HG02610 (cell line): ENCODE data around the gene TIFAB.

Experiments
- ATAC-seq: cut with Tn5 transposase; IDR thresholded peaks from one replicate; pipeline ENCODE4 v1.9.1; 2021; ENCODE audit warnings: mild to moderate bottlenecking, moderate library complexity; ENCODE audit not compliant: unreplicated experiment

TIFAB gene

DNA sequence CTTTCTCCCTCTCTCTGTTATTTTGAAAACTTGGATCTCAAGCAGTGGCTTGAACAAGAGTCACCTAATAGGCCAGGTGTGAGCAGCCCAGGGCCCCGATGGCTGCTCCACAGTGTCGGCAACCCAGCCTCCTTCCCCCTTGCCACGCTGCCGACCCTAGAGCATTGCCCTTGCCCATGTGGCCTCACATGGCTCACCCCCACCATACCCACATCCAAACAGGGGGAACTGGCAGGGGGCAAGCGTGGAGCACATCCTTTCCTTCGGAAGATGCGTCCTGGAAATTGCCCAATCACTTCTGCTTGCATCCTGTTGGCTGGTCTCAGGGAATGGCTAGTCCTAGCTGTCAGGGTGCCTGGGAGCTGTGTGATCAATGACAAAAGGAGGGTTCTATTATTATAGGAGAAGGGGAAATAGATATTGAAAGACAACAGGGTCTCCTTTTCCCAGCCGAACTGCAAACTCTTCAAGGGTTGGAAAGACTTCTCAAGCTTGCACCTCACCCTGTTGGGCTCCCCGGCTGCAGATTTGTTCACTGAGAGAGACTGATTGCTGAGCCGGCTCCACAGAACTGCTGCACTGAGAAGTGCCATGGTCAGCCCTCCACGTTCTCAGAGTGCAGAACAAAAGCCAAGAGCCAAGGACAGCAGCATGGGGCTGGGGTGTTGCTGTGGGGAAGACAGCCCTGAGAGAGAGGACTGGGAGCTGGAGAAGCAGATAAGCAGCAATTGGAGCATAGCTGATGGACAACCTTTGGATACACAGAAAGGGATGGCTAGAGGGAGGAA lies 8.3 kb upstream of the TIFAB start:
- no peak for ATAC-seq

DNA sequence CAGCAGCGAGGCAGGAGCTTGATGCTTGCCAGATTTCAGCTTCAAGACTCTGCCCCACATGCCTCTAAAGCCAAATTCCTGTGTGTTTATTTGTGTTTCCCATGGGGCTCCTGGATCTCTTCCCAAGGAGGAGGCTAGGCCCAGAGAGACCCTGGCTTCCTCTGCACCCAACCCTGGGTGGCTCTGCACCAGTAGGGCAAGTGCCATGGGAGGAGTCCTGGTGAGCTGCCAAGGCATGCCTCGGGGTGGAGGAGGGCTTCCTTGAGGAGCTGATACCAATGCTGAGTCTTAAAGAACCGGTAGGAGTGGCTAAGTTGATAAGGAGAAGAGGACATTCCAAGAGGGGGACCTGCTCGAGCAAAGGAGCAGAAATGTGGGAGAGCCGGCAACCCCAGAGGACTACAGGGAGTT lies 6.8 kb upstream of the TIFAB start:
- no peak for ATAC-seq

DNA sequence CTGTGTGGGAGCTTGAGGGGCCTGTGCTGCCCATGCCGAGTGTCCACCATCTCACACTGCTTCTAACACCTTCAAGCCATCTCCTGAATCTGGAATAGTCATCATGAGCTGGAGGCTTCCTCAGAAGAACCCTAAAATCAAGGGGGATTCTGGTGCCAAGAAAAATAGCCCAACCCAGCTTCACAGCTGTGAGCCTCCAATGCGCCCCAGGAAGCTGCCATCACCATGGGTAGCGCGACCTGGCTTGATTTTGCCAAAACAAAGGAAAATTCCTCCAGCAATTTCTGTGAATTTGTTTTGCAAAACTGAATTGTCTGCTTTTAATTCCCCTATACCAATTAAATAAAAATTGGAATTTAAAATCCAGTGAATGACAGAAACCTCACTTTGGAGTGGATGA lies 6.2 kb upstream of the TIFAB start:
- no peak for ATAC-seq

DNA sequence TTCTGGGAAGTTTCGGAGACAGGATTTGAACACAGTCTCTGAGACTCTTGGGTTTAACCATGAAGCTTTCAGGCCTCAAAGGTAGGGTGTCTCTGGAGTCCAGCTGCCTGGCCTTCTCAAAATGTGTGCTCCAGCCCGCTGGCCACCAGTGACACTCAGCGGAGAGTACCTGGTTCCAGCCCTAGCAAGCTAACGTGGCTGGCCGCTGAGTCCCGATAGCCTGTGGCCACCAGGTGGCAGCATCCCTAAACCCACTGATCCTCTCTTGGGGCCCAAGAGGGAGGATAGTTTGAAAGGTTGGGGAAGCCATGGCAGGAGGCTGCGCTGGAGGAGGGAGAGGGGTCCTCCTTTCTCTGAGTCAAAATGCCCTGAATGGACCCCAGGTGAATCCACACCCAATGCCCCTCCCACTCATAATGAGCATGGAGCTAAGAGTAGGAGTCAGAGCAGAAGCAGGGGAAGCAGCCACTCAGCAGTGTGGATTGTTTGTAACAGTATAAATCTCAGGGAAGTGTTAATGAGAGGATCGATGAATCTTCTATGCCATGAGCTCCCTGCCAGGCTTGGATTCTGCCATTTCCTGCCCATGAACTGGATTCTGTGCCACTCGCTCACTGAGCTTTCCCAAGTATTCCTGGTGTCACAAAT lies 5.4 kb upstream of the TIFAB start:
- ATAC-seq, result peak; percentile 52

DNA sequence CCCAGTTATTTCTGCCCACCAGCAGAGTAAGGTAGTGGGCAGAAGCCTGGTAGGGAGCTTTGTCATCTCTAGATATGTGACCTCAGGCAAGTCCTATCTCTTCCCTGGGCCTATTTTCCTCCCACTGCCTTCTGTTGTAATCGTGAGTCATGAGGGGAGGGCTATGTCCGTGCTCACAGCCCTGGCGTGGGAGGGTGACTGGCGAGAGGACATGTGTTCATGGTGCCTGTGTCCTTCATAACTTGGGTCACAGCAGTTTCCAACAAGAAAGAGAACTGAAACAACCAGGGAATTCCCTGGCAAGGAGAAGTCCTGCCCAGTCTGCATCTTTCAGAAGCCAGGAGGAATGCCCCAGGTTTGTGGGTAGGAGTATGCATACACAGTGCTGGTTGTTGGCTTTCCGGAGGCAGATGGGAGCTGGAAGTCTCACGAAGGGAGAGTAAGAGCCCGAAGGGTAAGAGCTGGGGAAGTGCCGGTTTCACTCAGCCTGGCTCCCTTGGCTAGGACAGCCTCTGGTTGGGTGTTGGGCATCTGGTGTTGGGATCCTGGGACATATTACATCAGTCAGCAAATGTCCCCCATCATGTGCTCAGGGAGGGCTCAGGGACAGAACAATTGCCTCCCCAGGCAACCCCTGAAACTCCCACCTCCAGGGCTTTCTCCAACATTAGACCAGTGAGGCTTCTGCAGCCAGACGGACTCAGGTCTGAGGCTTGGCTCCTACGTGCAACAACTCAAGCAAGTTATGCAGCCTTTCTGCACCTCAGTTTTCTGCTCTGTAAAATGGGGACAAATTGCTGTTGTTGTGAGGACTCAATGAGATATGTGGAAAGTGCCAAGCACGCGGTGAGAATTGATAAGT lies 4.3 kb upstream of the TIFAB start:
- ATAC-seq, result peak; percentile 80

DNA sequence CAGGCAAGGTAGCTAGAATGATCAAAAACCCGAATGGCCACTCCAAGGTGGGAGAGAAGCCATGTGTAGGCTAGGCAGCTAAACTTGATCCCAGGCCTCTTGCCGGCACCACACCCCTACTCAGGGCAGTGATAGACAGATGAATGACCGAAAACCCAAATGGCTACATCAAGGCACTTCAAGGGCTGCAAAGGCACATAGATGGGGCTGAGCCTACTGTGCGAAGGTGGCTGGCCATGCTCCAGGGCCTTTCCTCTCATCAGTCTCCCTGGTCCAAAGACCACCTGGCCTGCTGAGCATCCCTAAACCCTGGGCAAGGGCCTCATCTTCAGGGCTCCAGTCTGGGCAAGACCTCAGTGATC lies 3.7 kb upstream of the TIFAB start:
- ATAC-seq, result no peak

DNA sequence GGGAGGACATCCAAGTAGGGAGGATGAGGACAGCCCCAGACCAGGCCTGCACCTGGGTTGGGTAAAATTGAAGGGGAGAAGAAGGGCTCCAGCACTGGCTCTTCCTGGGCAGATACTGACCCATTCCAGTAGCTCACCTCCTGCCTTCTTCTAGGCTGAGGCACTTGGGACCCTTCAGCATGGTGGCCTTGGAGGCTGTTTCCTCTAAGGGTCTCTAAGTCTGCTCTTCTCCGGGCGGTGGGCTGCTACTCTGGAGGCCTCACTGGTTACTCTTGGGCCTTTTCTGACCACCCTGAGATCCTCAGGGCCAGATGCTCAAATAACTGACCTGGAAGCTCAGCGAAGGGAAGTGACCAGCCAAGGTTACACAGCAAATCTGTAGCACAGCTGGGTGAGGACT lies 2.8 kb upstream of the TIFAB start:
- ATAC-seq, result no peak

DNA sequence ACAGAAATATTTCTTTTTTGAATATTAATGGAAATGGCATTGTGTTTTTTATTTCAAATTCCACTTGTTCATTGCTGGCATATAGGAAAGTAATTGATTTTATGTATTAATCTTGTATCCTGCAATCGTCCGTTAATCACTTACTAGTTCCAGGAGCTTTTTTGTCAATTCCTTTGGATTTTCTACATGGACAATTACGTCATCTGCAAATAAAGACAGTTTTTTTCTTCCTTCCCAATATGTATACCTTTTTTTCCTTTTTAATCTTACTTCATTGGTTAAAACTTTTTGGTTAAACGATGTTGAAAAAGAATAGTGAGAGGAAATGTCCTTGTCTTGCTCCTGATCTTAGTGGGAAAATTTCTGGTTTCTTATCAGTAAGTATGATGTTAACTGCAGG lies 1.5 kb upstream of the TIFAB start:
- ATAC-seq, result no peak

DNA sequence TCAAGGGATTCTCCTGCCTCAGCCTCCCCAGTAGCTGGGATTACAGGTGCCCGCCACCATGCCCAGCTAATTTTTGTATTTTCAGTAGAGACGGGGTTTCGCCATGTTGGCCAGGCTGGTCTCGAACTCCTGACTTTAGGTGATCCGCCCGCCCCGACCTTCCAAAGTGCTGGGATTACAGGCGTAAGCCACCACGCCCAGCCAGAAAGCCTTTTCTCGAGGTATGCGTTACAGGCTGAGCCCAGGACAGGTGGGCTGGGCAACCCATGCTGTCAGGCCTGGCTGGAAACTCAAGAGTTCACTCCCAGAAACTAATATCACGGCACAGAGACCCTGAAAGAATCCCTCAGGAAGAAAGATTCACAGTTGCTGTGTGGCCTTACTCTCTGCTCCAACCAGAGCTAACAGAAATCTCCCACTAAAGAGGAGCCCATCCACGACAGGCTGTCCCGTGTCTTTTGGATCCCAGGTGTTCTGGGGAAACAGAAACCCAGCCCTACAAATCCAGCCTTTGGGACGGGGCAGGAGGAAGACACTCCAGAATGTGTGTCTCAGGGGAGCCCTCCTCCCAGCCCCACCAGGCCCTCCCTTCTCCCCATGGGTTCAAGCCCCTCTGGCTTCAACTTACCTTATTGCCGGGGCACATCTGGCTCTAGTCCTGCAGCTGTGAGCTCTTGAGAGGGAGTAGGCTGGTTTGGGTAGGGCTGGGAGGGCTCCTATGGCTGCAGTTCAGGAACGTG lies 400 bp downstream of the TIFAB start:
- no peak for ATAC-seq

DNA sequence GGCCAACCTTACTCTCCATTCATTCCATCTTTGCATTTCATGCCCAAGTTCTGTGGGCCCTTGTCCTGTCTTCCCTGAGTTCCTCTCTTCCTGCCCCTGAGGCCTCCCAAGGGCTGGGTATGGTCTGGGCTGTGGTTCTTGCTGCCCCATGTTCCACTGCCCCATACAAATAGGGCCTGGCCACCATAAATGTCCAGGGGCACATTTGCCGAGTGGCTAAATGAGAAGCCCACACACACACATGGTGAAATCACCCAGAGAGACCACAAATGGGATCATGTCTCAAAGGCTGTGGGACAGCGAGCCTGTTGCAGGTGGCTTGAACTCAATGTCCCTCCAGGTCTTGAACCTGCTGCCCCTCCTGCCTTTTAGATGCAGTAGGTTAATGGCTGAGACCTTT lies 1.2 kb downstream of the TIFAB start:
- no peak for ATAC-seq

DNA sequence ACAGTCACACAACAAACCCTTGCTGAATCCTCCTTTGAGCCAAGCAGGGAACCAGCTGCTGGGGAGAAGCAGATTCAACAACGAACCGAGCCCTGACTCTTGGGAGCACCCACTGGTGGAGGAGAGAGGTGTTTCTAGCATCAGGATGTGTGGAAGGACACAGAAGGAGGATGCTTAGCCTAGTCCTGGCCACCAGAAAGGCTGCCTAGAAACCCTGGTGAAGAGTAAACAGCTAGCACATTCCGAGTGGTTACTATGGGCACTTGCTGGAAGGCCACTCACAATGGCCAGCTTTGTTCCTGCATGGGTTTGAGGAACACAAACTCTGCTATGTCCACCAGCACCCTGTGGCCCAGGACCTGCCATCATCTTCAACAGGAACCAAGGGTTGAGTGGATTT lies 1.8 kb downstream of the TIFAB start:
- ATAC-seq, result no peak

DNA sequence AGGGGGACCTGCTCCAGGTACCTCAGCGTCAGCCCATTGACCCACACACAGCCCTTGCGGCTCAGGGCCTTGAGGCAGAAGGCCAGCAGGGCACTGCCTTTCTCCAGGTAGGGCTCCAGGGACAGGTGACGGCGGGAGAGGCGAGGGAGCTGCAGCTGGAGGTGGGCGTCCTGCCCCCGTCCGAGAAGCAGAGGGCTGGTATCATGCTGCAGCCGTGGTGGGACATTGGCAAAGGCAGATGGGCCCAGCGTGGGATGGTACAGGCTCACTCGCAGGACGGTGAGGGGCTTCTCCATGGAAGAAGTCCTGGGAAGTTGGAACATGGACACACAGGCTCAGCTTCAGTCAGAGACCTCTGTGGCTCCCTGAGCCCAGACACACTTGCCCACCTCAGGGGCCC lies 2.5 kb downstream of the TIFAB start:
- no peak for ATAC-seq

DNA sequence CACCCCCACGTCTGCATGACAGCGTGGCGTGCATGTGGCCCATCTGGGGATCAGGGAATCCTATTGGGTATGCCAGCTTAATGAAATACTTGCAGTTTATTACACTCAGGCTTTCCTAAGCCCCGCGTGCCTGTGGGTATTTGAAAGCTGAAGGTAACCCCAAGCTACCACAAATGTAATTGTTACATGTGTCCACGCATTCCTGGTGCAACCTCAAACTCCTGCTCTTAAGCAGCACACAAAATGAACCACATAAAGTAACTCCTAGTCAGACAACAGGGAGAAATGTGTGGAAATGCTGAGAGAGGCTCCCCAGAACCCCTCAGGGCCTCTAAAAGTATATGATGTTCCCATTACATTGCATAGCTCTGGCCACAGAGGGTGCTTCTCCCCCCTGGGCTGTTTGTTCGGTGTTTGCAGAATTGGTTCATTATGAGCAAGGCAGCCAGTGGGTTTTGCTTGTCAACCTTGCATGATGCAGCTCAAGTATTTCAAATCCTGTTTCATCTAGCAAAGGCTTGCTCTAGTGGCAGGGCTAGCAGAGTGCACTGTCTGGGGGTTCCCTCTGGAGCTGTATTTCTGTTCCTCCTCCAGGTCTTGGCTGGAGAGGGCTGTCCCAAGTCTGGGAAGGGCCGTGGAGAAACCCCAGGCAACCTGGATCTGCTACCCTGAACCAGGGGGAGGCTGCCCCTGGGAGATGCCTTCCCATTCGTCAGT lies 3.2 kb downstream of the TIFAB start:
- ATAC-seq, result no peak

DNA sequence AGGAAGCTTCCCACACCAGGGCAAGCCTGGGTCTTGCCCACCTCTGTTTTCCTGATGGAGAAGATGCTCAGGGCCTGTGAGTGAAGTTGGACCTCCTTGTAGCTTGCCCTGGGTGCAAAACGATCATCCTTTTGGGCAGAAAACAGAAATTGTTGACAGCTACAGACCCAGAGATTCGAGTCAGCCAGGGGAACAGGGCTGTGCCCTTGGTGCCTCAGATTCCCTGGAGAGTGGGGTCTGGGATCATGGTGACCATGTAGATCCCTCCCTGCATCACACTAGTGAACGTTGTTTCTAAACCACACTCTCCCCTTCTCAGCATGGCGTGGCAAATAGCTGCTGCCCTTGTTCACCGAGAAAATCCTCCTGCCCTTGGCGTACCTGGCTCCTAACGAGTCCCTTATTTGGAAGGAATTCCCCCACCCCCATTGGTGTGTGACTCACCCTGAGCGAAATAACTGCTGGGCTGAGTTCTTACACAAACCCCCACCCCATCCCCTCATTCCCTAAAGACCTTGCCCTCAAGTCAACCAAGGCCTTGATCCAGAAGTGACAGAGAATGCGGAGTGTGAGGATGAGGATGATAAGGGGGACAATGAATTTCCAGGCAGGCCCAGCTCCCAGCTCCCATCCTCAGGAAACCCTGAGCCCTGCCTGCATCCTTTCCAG lies 3.9 kb downstream of the TIFAB start:
- ATAC-seq, result no peak

DNA sequence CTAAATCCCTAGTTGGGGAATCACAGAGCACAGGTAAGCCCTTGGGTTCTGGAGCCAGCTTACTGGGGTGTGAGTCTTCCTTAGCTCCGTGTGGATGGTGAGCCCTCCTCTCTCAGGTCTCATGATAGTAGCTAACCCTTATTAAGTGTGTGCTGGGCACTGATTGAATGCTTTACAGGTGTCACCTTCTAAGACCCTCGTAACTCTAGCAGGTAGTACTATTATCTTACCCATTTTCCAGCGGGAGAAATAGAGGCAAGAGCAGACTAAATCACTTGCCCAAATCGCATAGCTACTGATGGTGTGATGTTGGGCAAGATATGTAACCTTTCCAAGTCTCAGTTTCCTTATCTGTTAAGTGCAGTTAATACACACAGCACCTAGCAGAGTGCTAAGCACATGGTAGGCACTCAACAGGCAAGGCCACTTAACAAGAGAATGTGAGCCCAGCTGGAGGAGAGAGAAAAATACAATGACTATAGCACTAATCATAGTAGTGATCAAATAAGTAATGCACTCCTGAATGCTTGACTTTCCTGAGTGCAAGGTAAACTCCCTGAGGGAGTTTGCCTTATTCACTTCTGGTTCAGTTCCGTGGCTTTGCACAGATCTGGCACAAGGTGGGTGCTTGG lies 4.7 kb downstream of the TIFAB start, which contains the start of gene DCANP1:
Gene DCANP1 (minus strand): TSS at position 51 of the 632 bp plus-strand sequence. CDS start 240 bp downstream, outside the sequence.
- no peak for ATAC-seq

DNA sequence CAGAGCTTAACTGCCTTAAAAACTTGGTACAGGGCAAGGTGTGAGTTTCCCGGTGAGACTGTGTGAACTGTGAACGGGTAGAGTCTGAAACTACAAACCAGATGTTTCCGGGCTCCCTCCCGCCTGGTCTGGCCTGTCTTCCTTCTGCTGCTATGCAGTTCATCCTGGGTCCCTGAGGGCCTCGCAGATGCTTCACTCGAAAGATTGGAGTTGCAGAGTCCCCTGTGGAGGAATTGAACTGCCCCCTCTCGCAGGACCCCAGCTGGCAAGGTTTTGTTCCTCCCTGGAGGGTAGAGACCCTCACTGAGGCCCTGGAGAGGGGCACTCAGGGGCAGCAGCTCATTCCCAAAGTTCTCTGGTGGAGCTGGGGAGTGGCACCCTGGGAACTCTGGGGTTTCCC lies 5.5 kb downstream of the TIFAB start:
- no peak for ATAC-seq

DNA sequence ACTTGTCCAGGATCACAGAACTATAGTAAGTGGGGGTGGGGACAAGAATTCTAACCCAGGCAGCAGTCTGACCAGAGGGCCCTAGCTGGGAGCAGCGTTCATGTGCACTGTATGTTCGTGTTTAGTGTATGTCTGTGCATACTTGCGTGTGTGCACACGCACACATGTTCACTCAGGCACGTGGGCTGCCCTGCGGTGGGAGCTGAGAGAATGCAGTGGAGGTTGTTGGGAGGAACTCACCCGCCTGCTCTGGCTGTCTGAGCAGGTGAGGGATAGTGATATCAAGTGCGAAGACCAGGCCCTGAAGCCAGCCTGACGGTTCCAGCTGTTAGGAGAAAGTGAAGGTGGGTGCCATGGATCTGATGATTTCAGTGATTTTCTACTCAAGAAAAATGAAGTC lies 5.9 kb downstream of the TIFAB start:
- no peak for ATAC-seq

DNA sequence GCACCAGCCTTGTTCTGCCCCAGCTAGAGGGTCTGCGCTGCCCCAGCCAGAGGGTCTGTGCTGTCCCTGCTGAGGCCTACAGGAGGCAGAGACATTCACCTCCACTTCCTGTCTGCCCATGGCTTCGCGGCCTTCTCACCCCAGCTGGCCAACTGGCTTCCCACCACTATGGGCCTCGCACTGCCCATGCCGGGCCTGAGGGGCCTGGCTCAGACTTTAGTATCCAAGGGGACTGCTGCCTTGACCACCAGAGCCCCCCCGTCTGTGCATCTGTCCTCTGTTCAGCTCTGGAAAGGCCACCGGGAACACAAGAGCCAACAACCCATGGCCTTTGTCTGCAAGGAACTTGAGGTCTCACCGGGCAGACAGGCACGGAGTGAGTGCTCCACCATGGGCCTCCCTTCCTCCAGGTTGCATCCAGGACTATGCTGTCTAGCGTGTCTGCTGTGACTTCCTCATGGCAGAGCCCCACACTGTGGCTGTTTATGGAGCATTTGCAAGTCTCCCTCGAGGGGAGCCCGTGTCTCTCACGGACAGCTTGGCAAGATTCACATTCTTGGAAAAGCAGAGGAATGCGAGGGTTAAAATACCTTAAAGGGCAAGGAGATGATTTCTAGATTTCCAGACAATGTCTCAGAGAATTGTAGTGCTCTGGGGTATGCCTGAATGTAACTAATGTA lies 6.7 kb downstream of the TIFAB start:
- ATAC-seq, result no peak

DNA sequence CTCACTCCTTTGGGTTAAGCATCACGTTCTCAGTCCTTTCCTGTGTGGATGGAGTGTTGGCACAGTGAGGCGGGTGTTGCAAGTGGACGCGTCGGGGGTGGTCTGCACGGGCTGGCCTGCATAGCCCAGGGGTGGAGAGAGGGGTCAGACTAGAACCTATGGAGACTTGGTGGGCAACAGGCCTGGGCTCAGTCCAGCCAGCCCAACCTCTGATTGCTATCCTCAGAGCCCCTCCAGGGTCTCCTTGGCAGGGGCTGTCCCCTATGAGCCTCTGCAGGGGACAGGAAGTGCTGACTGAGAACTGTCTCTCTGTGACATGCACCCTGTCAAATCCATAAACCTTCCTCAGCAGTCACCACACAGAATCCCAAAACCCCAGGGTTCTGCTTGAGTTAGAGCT lies 7.3 kb downstream of the TIFAB start:
- no peak for ATAC-seq
